ENCODE measurements around the gene ZCCHC3.
"Not testable (repeated sequence)": the region's sequence is repeated elsewhere in the genome, so short reads cannot be mapped to it uniquely, and the experiment has no call there.

The ZCCHC3 gene
- 46.7 to 50.1 reads per million in 2 donors for total RNA-seq

GRCh38 chr20:297098-297924 lies at the start of gene ZCCHC3:
Gene ZCCHC3 (plus strand): TSS chr20:297570. CDS start chr20:297587, 17 bp downstream.
- DNase-seq = peak; percentile 66

GRCh38 chr20:251354-251753 lies 46.0 kb upstream of the ZCCHC3 start:
- no peak for DNase-seq

GRCh38 chr20:252801-253200 lies 44.6 kb upstream of the ZCCHC3 start:
- DNase-seq = no peak

GRCh38 chr20:253447-253846 lies 43.9 kb upstream of the ZCCHC3 start:
- not testable (repeated sequence) for DNase-seq

DNA sequence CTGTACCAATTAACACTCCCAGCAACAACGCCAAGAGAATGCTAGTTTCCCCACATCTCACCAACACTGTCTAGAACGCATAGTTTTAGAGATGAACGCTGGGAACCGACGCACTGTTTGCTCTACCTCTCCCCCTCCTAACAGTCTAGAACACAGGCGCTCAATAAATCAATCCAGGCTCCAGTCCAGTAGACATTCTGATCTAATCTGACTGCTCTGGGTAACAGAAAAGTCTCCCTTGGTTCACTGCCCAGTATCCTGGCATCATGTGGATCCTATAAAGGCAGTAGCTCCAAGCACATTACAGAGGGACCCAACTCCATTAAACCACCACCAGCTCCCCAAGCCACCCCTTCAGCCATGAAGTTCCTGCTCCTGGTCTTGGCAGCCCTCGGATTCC lies 40.0 kb upstream of the ZCCHC3 start, which contains the start of gene DEFB132:
Gene DEFB132, plus strand, starts transcription at position 306 of the 400 bp plus-strand sequence. Its CDS starts 55 bp downstream, at position 361.
- no peak for DNase-seq

GRCh38 chr20:258269-258858 lies 39.0 kb upstream of the ZCCHC3 start:
- no peak for DNase-seq

DNA sequence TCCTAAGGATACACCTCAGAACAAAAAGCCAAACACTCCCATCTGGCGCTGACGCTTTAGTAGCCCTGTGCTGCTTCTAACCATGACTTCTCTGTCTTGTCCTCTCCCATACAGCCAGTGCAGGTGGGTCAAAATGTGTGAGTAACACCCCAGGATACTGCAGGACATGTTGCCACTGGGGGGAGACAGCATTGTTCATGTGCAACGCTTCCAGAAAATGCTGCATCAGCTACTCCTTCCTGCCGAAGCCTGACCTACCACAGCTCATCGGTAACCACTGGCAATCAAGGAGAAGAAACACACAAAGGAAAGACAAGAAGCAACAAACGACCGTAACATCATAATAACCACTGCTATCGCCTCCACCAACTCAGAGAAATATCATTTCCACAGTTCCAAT lies 38.4 kb upstream of the ZCCHC3 start:
- no peak for DNase-seq

DNA sequence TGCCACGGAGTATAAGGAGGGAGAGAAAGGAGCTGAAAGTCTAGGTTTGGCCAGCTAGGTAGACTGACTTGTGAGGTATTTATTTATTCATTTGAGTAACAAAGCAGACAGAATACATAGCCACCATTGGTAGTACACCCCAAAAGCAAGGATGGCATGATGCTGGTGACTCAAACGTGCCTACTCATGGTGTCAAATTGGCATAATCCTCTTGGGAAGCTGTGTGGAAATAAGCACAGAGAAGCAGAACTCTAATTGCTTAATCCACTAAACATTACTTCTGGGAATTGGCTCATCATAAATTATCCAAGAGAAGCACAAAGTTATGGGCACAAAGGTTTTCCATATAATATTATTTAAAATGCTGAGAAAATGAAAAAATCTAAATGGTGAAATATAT lies 37.4 kb upstream of the ZCCHC3 start:
- no peak for DNase-seq

DNA sequence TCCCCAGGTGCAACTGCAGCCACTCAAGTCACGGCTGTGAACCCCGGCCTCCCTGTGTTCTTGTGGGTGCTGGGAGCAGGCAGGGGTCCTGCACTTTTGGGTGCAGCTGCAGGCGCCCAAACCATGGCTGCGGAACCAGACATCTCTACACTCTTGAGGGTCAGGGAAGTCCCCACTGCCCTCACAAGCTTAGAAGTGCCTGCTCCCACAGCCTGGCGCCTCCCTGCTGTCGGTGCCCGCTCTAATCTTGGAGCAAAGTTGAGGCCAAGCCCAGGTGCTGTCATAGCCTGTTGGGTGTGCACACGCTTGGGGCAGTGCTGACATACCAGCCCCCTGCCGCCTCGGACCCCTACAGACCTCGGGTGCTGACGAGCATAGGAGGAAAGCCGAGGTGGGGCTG lies 33.7 kb upstream of the ZCCHC3 start:
- DNase-seq = no peak

- DNase-seq = peak; percentile 64
These were observed 30.5 kb upstream of the ZCCHC3 start for GRCh38 chr20:266596-267562.

GRCh38 chr20:270517-270916 lies 26.9 kb upstream of the ZCCHC3 start:
- no peak for DNase-seq

DNA sequence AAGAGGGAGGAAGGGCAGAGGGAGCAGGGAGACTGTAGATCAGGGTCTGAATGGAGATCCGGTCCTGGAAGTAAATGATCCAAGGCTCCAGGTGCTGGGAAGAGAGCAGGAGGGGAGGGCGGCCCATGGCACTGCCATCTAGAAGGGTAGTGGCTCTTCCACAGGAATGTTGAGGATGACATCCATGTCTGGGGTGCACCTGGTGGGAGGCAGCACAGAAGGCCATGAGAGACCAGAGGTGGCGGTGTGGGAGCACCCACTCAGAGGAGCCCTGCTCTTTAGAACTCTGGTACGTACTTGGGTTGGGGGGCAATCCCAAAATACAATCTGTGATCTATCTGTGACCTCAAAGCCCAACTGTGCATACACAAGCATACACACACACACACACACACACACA lies 26.3 kb upstream of the ZCCHC3 start:
- DNase-seq = no peak

DNA sequence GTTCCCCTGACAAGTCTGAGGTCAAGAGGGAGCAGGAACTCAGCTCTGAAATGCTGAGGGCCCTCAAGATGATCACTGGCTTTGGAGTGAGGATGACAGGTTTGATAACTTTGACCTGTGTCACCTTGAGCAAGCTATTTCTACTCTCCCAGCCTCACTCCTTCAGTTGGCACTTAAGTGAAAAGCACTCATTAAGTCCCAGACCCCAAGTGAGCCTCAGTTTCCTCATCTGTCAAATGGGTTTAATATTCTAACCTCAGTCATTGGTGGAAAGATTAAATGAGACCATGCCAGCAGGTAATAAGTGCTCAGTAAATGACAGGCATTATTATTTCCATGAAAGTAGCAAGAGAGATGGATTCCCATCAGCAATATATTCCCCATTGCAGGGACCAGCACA lies 25.8 kb upstream of the ZCCHC3 start:
- DNase-seq = no peak

DNA sequence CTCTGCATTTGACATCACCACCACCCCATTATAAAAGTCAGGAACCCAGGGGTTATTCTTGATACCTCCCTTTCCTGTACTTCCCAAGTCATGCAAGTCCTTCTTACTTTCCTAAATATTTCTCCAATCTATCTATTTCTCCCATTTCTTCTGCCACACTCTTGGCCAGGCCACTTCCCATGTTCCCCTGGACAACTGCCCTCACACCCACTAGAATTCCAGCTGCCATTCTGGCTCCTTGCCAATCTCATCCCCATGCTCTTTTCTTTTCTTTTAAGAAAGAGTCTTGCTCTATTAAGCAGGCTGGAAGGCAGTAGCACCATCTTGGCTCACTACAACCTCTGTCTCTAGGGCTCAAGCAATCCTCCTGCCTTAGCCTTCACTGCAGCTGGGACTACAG lies 24.7 kb upstream of the ZCCHC3 start:
- no peak for DNase-seq

DNA sequence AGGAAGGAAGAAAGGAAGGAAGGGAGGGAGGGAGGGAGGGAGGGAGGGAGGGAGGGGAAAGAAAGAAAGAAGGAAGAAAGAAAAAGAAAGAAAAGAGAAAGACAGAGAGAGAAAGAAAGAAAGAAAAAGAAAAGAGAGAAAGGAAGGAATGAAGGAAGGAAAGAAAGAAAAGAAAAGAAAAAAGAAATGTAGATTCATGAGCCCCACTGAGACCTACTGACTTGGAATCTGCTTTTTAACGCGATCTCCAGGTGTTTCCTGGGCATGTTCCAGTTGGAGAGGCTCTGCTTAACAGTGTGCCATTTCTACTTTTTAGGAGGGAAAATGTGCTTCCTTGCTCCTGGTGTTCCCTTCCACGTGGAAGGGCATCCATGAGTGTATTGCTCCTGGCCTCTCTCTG lies 23.5 kb upstream of the ZCCHC3 start:
- no peak for DNase-seq

DNA sequence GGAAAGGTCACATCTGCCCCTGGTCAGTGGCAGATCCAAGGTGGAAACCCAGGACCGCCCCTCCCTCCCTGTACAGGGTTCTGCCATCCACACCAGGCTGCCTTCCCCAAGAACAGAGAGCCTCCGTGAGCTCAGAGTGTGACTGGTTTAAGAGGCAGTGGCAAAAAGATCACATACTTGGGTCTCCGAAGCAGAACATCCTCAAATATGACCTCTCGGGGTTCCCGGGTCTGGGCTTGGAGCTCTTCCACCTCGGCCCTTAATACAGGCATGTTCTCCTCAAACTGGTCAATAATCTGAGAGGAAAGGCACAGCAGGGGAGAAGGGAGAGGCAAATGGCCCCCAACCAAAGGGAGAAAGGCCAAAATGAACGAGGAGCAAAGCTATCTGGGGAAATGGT lies 21.6 kb upstream of the ZCCHC3 start:
- no peak for DNase-seq

DNA sequence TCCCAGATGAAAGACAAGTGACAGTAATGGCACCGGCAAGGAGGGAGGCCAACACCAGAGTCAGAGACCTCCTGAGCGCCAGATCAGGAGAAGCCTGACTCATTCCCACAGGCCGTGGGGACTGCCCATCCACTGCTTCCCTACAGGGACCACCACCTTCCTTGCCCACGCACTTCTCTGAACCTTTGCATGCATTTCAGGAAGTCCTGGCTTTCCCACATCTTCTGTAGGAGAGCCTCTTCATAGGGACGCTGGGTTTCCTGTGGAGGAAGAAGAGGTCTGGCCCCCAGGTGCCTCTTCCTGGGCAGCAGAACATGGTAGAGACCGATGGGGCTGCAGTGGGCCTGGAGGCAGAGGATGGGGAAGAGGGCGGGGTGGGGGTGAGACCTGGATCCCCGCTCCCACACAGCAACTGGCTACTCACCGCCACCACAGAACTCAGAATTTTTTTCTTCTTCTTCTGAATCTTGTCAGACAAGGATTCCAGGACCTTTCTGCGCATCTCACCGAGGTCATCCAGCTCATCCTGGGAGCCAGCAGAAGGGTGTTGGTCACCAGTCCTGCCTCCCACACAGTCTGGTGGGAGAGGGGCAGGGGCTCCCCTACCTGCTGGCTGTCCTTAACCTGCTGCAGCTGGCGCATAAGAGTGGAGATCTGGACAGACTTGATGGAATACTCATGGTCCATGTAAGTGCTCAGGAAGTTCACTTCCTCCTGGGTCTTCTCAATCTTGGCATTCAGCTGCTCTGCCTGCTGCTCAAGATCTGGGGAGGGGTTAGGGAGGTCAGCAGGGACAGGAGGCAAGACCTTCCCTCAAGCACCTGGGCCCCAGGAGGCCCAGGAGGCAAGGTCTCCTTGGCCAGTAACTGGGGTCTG lies 20.5 kb upstream of the ZCCHC3 start:
- no peak for DNase-seq

- no peak for DNase-seq
These were observed 19.9 kb upstream of the ZCCHC3 start for GRCh38 chr20:277496-277781.

DNA sequence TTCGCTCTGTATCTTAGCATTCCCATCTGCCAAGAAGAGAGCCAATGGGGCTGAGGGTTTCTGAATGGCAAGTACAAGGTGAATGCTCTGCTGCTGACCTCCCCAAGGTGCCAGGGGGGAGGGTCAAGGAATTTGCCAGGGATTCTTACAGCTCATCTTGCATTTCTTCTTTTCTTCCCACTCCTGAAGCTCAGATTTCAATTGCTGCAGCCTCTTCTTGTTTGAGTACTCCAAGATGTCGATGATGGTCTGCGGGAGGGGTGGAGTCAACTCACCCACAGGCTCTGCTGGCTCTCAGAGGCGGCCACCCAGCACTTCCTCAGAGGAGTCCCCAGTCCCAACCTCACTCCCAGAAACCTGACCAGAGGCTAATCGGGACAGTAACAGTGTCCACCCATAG lies 19.2 kb upstream of the ZCCHC3 start:
- DNase-seq = no peak

GRCh38 chr20:278607-279571 lies 18.5 kb upstream of the ZCCHC3 start:
- DNase-seq = no peak

DNA sequence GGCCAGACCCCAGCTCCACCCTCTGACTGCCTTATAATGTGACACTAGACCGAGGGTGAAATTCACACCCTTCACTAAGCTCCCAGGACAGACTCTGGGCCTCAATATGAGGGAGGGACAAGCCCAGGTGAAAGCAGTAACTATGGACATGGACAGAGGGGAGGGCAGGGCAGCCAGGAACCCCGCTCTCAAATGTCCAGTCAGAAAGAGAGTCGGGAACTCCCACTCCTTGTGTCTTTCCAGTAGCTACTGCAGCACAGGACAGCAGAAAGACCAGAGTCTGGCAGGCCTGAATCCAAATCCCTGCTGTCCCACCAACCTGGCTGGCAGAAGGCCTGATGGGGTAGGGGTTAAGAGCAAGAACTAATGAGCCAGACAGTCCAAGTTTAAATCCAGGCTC lies 13.2 kb upstream of the ZCCHC3 start:
- DNase-seq = no peak

Measured in activated gamma-delta T cell (primary cell).